ENCODE data around the gene UBN1.
A peak's percentile ranks its signal among the peaks of the same experiment; 100 is the strongest.

UBN1 gene

GRCh38 chr16:4900036-4900435 is 52.8 kb downstream of the UBN1 start:
- Histone ChIP-seq H2AFZ (ENCODE audit: low read depth, low read length) (no peak overlapping the region), H3K23ac (ENCODE audit: low read length in 2 of 2) (no peak overlapping the region), H2BK12ac (ENCODE audit: low read length in 2 of 2) (no peak overlapping the region), H4K8ac (ENCODE audit: low read length) (no peak overlapping the region), H2AK5ac (ENCODE audit: low read length, severe bottlenecking) (no peak overlapping the region), H3K14ac (ENCODE audit: low read length in 2 of 2) (no peak overlapping the region), H3K4me2 (ENCODE audit: low read length, poor library complexity, severe bottlenecking) (no peak overlapping the region), H3K9ac (ENCODE audit: low read length) (no peak overlapping the region), H3K4me3 (ENCODE audit: insufficient read depth in 1 of 2, low read depth in 1 of 2, low read length in 2 of 2) (no peak overlapping the region), H3K4ac (ENCODE audit: low read depth in 1 of 2, low read length in 2 of 2) (no peak overlapping the region), H2BK15ac (ENCODE audit: low read depth, poor library complexity, severe bottlenecking) (no peak overlapping the region), H3K18ac (ENCODE audit: low read depth in 1 of 2, low read length in 2 of 2) (no peak overlapping the region), H3K27me3 (ENCODE audit: control insufficient read depth in 1 of 2, insufficient read depth in 1 of 2, low read length in 2 of 2) (no peaks in the 10 kb centered on the region), H3K4me1 (ENCODE audit: control insufficient read depth, insufficient read depth, low read depth, low read length) (peaks cover 6% of the 10 kb centered on the region), H2BK5ac (ENCODE audit: low read depth, low read length, poor library complexity, severe bottlenecking) (no peak overlapping the region), H4K91ac (ENCODE audit: low read length) (no peak overlapping the region), H3K79me1 (replicated peaks; ENCODE audit: low read length, poor library complexity, severe bottlenecking) (no peaks in the 10 kb centered on the region), H2BK120ac (ENCODE audit: low read depth, low read length) (no peak overlapping the region), H3K9me3 (ENCODE audit: control insufficient read depth, low read length) (peaks cover 5% of the 10 kb centered on the region), H3K36me3 (ENCODE audit: control insufficient read depth in 1 of 2, insufficient read depth in 2 of 2, low read depth in 1 of 2, low read length in 2 of 2) (peaks cover 49 to 95% of the 10 kb centered on the region in 2 experiments), H3K27ac (ENCODE audit: low read length, poor library complexity, severe bottlenecking) (no peak overlapping the region)
- no peak for DNase-seq
- 92% methylated on average over 5 of the region's 8 CpGs for WGBS

GRCh38 chr16:4900750-4901149 is 53.5 kb downstream of the UBN1 start:
- H3K23ac ChIP-seq (ENCODE audit: low read length in 2 of 2), result no peak overlapping the region
- H2BK15ac ChIP-seq (ENCODE audit: low read depth, poor library complexity, severe bottlenecking), result no peak overlapping the region
- no peak overlapping the region for H3K27ac ChIP-seq (ENCODE audit: low read length, poor library complexity, severe bottlenecking)
- no peak overlapping the region for H3K4me3 ChIP-seq (ENCODE audit: insufficient read depth in 1 of 2, low read depth in 1 of 2, low read length in 2 of 2)
- H3K36me3 ChIP-seq (ENCODE audit: control insufficient read depth in 1 of 2, insufficient read depth in 2 of 2, low read depth in 1 of 2, low read length in 2 of 2), result peaks cover 42 to 95% of the 10 kb centered on the region in 2 experiments
- no peak overlapping the region for H2BK120ac ChIP-seq (ENCODE audit: low read depth, low read length)
- no peak overlapping the region for H2BK12ac ChIP-seq (ENCODE audit: low read length in 2 of 2)
- H3K79me1 ChIP-seq (replicated peaks; ENCODE audit: low read length, poor library complexity, severe bottlenecking), result no peaks in the 10 kb centered on the region
- H2AFZ ChIP-seq (ENCODE audit: low read depth, low read length), result no peak overlapping the region
- 90% methylated on average over 8 of the region's 11 CpGs for WGBS
- no peaks in the 10 kb centered on the region for H3K27me3 ChIP-seq (ENCODE audit: control insufficient read depth in 1 of 2, insufficient read depth in 1 of 2, low read length in 2 of 2)
- no peak overlapping the region for H4K91ac ChIP-seq (ENCODE audit: low read length)
- DNase-seq, result no peak
- peaks cover 6% of the 10 kb centered on the region for H3K4me1 ChIP-seq (ENCODE audit: control insufficient read depth, insufficient read depth, low read depth, low read length)
- no peak overlapping the region for H2BK5ac ChIP-seq (ENCODE audit: low read depth, low read length, poor library complexity, severe bottlenecking)
- no peak overlapping the region for H3K14ac ChIP-seq (ENCODE audit: low read length in 2 of 2)
- H3K9me3 ChIP-seq (ENCODE audit: control insufficient read depth, low read length), result peaks cover 5% of the 10 kb centered on the region
- H3K4me2 ChIP-seq (ENCODE audit: low read length, poor library complexity, severe bottlenecking), result no peak overlapping the region
- H3K9ac ChIP-seq (ENCODE audit: low read length), result no peak overlapping the region
- no peak overlapping the region for H2AK5ac ChIP-seq (ENCODE audit: low read length, severe bottlenecking)
- no peak overlapping the region for H4K8ac ChIP-seq (ENCODE audit: low read length)
- no peak overlapping the region for H3K18ac ChIP-seq (ENCODE audit: low read depth in 1 of 2, low read length in 2 of 2)
- H3K4ac ChIP-seq (ENCODE audit: low read depth in 1 of 2, low read length in 2 of 2), result no peak overlapping the region

- H3K4me3 ChIP-seq (ENCODE audit: insufficient read depth in 1 of 2, low read depth in 1 of 2, low read length in 2 of 2), result no peak overlapping the region
- no peak overlapping the region for H2BK120ac ChIP-seq (ENCODE audit: low read depth, low read length)
- H2AK5ac ChIP-seq (ENCODE audit: low read length, severe bottlenecking), result no peak overlapping the region
- 87% methylated on average over 13 of the region's 13 CpGs for WGBS
- no peak overlapping the region for H4K8ac ChIP-seq (ENCODE audit: low read length)
- peaks cover 5% of the 10 kb centered on the region for H3K9me3 ChIP-seq (ENCODE audit: control insufficient read depth, low read length)
- DNase-seq, result no peak
- peaks cover 42 to 89% of the 10 kb centered on the region in 2 experiments for H3K36me3 ChIP-seq (ENCODE audit: control insufficient read depth in 1 of 2, insufficient read depth in 2 of 2, low read depth in 1 of 2, low read length in 2 of 2)
- H2BK12ac ChIP-seq (ENCODE audit: low read length in 2 of 2), result no peak overlapping the region
- no peak overlapping the region for H3K18ac ChIP-seq (ENCODE audit: low read depth in 1 of 2, low read length in 2 of 2)
- no peak overlapping the region for H3K27ac ChIP-seq (ENCODE audit: low read length, poor library complexity, severe bottlenecking)
- H3K4me2 ChIP-seq (ENCODE audit: low read length, poor library complexity, severe bottlenecking), result no peak overlapping the region
- no peak overlapping the region for H2BK5ac ChIP-seq (ENCODE audit: low read depth, low read length, poor library complexity, severe bottlenecking)
- no peaks in the 10 kb centered on the region for H3K79me1 ChIP-seq (replicated peaks; ENCODE audit: low read length, poor library complexity, severe bottlenecking)
- no peak overlapping the region for H3K9ac ChIP-seq (ENCODE audit: low read length)
- H2AFZ ChIP-seq (ENCODE audit: low read depth, low read length), result no peak overlapping the region
- peak overlapping the region in 1 of 2 experiments; percentile 62 for H3K14ac ChIP-seq (ENCODE audit: low read length in 2 of 2)
- H3K27me3 ChIP-seq (ENCODE audit: control insufficient read depth in 1 of 2, insufficient read depth in 1 of 2, low read length in 2 of 2), result no peaks in the 10 kb centered on the region
- H3K4me1 ChIP-seq (ENCODE audit: control insufficient read depth, insufficient read depth, low read depth, low read length), result peaks cover 8% of the 10 kb centered on the region
- H3K23ac ChIP-seq (ENCODE audit: low read length in 2 of 2), result no peak overlapping the region
- H3K4ac ChIP-seq (ENCODE audit: low read depth in 1 of 2, low read length in 2 of 2), result no peak overlapping the region
- peak overlapping the region; percentile 58 for H4K91ac ChIP-seq (ENCODE audit: low read length)
- no peak overlapping the region for H2BK15ac ChIP-seq (ENCODE audit: low read depth, poor library complexity, severe bottlenecking)
Measured at GRCh38 chr16:4902038-4902437, 54.8 kb downstream of the UBN1 start.

GRCh38 chr16:4904108-4904941 is 57.0 kb downstream of the UBN1 start:
- no peak overlapping the region for H3K4ac ChIP-seq (ENCODE audit: low read depth in 1 of 2, low read length in 2 of 2)
- H3K27ac ChIP-seq (ENCODE audit: low read length, poor library complexity, severe bottlenecking), result no peak overlapping the region
- no peak overlapping the region for H2BK120ac ChIP-seq (ENCODE audit: low read depth, low read length)
- H3K9me3 ChIP-seq (ENCODE audit: control insufficient read depth, low read length), result no peaks in the 10 kb centered on the region
- no peak overlapping the region for H2AK5ac ChIP-seq (ENCODE audit: low read length, severe bottlenecking)
- peaks cover 4% of the 10 kb centered on the region for H3K4me1 ChIP-seq (ENCODE audit: control insufficient read depth, insufficient read depth, low read depth, low read length)
- no peak overlapping the region for H3K18ac ChIP-seq (ENCODE audit: low read depth in 1 of 2, low read length in 2 of 2)
- peaks cover 21 to 78% of the 10 kb centered on the region in 2 experiments for H3K36me3 ChIP-seq (ENCODE audit: control insufficient read depth in 1 of 2, insufficient read depth in 2 of 2, low read depth in 1 of 2, low read length in 2 of 2)
- DNase-seq, result no peak
- no peaks in the 10 kb centered on the region for H3K79me1 ChIP-seq (replicated peaks; ENCODE audit: low read length, poor library complexity, severe bottlenecking)
- H3K14ac ChIP-seq (ENCODE audit: low read length in 2 of 2), result no peak overlapping the region
- no peak overlapping the region for H4K8ac ChIP-seq (ENCODE audit: low read length)
- no peak overlapping the region for H3K9ac ChIP-seq (ENCODE audit: low read length)
- no peak overlapping the region for H2AFZ ChIP-seq (ENCODE audit: low read depth, low read length)
- no peaks in the 10 kb centered on the region for H3K27me3 ChIP-seq (ENCODE audit: control insufficient read depth in 1 of 2, insufficient read depth in 1 of 2, low read length in 2 of 2)
- H4K91ac ChIP-seq (ENCODE audit: low read length), result no peak overlapping the region
- H3K23ac ChIP-seq (ENCODE audit: low read length in 2 of 2), result no peak overlapping the region
- no peak overlapping the region for H2BK5ac ChIP-seq (ENCODE audit: low read depth, low read length, poor library complexity, severe bottlenecking)
- no peak overlapping the region for H3K4me3 ChIP-seq (ENCODE audit: insufficient read depth in 1 of 2, low read depth in 1 of 2, low read length in 2 of 2)
- no peak overlapping the region for H2BK15ac ChIP-seq (ENCODE audit: low read depth, poor library complexity, severe bottlenecking)
- WGBS, result 84% methylated on average over 16 of the region's 16 CpGs
- H2BK12ac ChIP-seq (ENCODE audit: low read length in 2 of 2), result no peak overlapping the region
- H3K4me2 ChIP-seq (ENCODE audit: low read length, poor library complexity, severe bottlenecking), result no peak overlapping the region
